Gastrocnemius medialis (tissue), 4 donors: ENCODE results near the gene ZBTB44.

Experiments used
- CTCF ChIP-seq, 5 experiments: fragments of 450-650 bp in 3 of 5; fragments of 200-600 bp in 2 of 5; sonication (generic) in 2 of 5; IDR thresholded peaks in 4 of 5; conservative IDR thresholded peaks in 1 of 5; 1 replicate in 4 of 5; 2 replicates in 1 of 5; pipeline ENCODE4 v1.5.1; 2016 to 2019; ENCODE audit warnings: antibody characterized with exemption in 5 of 5, mild to moderate bottlenecking in 3 of 5, moderate library complexity in 3 of 5
- POLR2A ChIP-seq, 2 donors: fragments of 450-650 bp; IDR thresholded peaks; one replicate each; pipeline ENCODE4 v1.6.1; 2017; ENCODE audit warnings: antibody characterized with exemption in 2 of 2, mild to moderate bottlenecking in 2 of 2, moderate library complexity in 2 of 2

GRCh38 chr11:130262424-130262823, 52.3 kb downstream of the ZBTB44 start:
- TF ChIP-seq POLR2A (IDR thresholded peaks at IDR 0.05): no peak
- no peak for TF ChIP-seq CTCF (IDR thresholded peaks at IDR 0.05 in 4 of 5, conservative IDR thresholded peaks at IDR 0.05 in 1 of 5)
